Parathyroid adenoma (tissue), 2 donors: ENCODE data around the gene IWS1.

Source experiments
- H2AFZ ChIP-seq: fragments of 300-600 bp; sonication (generic); one replicate; pipeline ENCODE4 v1.7.0; 2017; ENCODE audit warnings: antibody characterized with exemption, mild to moderate bottlenecking
- H3K27ac ChIP-seq: fragments of 300-600 bp; sonication (generic); one replicate; pipeline ENCODE4 v1.7.0; 2017
- H3K27me3 ChIP-seq: fragments of 300-600 bp; sonication (generic); one replicate; pipeline ENCODE4 v1.7.0; 2017; ENCODE audit warnings: low read length; ENCODE audit not compliant: control insufficient read depth, insufficient read depth
- H3K36me3 ChIP-seq: fragments of 300-600 bp; sonication (generic); one replicate; pipeline ENCODE4 v1.7.0; 2017; ENCODE audit warnings: low read length; ENCODE audit not compliant: control insufficient read depth, insufficient read depth
- H3K4me1 ChIP-seq: fragments of 300-600 bp; sonication (generic); one replicate; pipeline ENCODE4 v1.7.0; 2017; ENCODE audit warnings: control low read depth
- H3K4me2 ChIP-seq: fragments of 300-600 bp; sonication (generic); one replicate; pipeline ENCODE4 v1.7.0; 2017; ENCODE audit warnings: low read length
- H3K4me3 ChIP-seq: fragments of 300-600 bp; sonication (generic); one replicate; pipeline ENCODE4 v1.7.0; 2017; ENCODE audit warnings: low read depth, low read length
- H3K79me2 ChIP-seq: fragments of 300-600 bp; sonication (generic); one replicate; pipeline ENCODE4 v1.7.0; 2017; ENCODE audit warnings: control low read depth
- H3K9ac ChIP-seq: fragments of 300-600 bp; sonication (generic); one replicate; pipeline ENCODE4 v1.7.0; 2017; ENCODE audit warnings: mild to moderate bottlenecking
- H3K9me3 ChIP-seq: fragments of 300-600 bp; sonication (generic); one replicate; pipeline ENCODE4 v1.7.0; 2017; ENCODE audit warnings: low read length; ENCODE audit not compliant: control insufficient read depth
- CTCF ChIP-seq: fragments of 300-600 bp; sonication (generic); IDR thresholded peaks from one replicate; pipeline ENCODE4 v1.7.0; 2017; ENCODE audit warnings: antibody characterized with exemption, mild to moderate bottlenecking
- donor health status: primary hyperparathyroidism.

IWS1 gene

GRCh38 chr2:127486247-127487058 lies 39.8 kb downstream of the IWS1 start:
- no peaks in the 10 kb centered on the region for H3K27me3 ChIP-seq
- H3K9me3 ChIP-seq: no peaks in the 10 kb centered on the region
- H3K4me1 ChIP-seq: no peaks in the 10 kb centered on the region
- H3K4me3 ChIP-seq: no peak overlapping the region
- H3K9ac ChIP-seq: no peak overlapping the region
- no peaks in the 10 kb centered on the region for H3K79me2 ChIP-seq
- H2AFZ ChIP-seq: no peak overlapping the region
- H3K36me3 ChIP-seq: no peaks in the 10 kb centered on the region
- no peak overlapping the region for H3K27ac ChIP-seq
- TF ChIP-seq CTCF: no peak
- H3K4me2 ChIP-seq: no peak overlapping the region

GRCh38 chr2:127485694-127486071 lies 40.6 kb downstream of the IWS1 start:
- Histone ChIP-seq H3K27ac (no peak overlapping the region), H3K4me1 (no peaks in the 10 kb centered on the region), H2AFZ (no peak overlapping the region), H3K4me2 (no peak overlapping the region), H3K36me3 (no peaks in the 10 kb centered on the region), H3K27me3 (no peaks in the 10 kb centered on the region), H3K4me3 (no peak overlapping the region), H3K9ac (no peak overlapping the region), H3K9me3 (no peaks in the 10 kb centered on the region), H3K79me2 (no peaks in the 10 kb centered on the region)
- no peak for TF ChIP-seq CTCF

- Histone ChIP-seq H3K4me3 (no peak overlapping the region), H3K27me3 (no peaks in the 10 kb centered on the region), H3K9ac (no peak overlapping the region), H3K9me3 (no peaks in the 10 kb centered on the region), H3K79me2 (no peaks in the 10 kb centered on the region), H3K4me1 (no peaks in the 10 kb centered on the region), H3K36me3 (no peaks in the 10 kb centered on the region), H3K4me2 (no peak overlapping the region), H3K27ac (no peak overlapping the region), H2AFZ (no peak overlapping the region)
- TF ChIP-seq CTCF: no peak
Observed at GRCh38 chr2:127485051-127485693, 41.1 kb downstream of the IWS1 start.

GRCh38 chr2:127482031-127482430 lies 44.3 kb downstream of the IWS1 start:
- Histone ChIP-seq H3K4me2 (no peak overlapping the region), H3K27me3 (no peaks in the 10 kb centered on the region), H3K36me3 (no peaks in the 10 kb centered on the region), H3K27ac (no peak overlapping the region), H3K79me2 (no peaks in the 10 kb centered on the region), H3K4me3 (no peak overlapping the region), H2AFZ (no peak overlapping the region), H3K4me1 (no peaks in the 10 kb centered on the region), H3K9me3 (no peaks in the 10 kb centered on the region), H3K9ac (no peak overlapping the region)
- no peak for TF ChIP-seq CTCF
